Activated T-cell treated with anti-CD3 and anti-CD28 coated beads for 24 hours (primary cell): Measurements from ENCODE around the gene FBXO33.

Experiments
- DNase-seq: peaks from one replicate; pipeline ENCODE4 v3.0.0-alpha.2; 2020; ENCODE audit warnings: low read depth

Gene FBXO33

DNA sequence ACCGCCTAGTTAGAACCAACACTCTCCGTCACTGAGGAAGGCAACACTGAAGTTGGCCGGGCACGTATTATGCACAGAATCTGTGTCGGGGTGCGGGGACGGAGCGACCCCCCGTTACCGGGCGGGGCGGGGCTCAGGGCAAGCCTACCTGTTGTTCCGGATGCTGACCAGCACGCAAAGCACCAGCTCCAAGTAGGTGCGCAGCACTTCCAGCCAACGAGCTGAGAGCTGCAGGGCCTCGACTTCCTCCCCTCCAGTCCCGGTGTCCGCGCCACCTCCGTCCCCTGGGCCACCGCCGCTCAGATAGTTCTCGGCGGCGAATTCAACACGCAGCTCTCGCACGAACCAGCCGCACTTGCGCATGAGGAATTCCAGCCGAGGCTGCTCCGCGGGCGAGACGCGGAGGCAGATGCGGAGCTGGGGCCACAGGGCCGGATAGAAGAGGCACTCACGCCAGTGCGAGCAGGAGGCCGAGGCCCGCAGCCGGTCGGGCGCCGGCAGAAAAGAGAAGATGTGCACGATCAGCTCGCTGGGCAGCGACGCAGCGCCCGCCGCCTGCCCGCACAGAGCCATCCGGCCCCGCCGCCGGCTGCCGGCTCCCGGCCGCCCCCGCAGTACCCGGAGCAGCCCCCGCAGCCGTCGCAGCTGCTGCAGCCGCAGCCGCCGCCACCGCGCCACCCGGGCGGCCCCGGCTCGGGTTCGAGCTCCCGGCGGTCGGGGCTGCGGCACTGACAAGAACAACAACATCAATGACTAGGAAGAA, 636 bp downstream of the FBXO33 start:
- DNase-seq, result peak; percentile 17

DNA sequence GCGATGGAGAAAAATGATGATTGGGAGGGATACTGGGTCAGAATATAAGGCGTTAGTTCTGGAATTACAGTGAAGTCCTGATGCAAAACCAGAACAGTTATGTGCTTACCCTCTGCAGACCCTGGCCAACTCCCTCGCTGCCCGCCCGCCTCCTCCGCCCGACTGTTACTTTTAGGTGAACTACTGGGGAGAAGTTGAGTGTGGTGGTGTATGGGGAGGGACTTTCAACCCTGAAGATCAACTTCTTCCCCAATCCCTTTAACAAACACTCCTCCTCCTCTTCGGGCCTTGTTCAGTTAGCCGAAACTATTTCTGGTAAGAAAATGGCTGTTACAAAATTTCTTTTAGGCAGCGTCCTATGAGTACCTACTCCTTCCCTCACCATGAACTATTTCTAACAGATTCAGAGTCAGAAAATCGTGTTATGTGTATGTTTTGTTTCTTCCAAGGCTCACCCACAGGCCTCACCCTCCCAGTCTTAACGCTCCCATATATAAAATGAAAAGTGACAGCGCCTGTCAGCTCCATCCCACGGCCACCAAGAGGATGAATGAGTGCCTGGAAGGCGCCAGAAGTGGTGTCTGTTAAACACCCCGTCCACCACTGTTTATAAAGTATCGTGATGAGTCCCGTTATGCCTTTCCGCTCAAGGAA, 1.3 kb downstream of the FBXO33 start:
- no peak for DNase-seq

DNA sequence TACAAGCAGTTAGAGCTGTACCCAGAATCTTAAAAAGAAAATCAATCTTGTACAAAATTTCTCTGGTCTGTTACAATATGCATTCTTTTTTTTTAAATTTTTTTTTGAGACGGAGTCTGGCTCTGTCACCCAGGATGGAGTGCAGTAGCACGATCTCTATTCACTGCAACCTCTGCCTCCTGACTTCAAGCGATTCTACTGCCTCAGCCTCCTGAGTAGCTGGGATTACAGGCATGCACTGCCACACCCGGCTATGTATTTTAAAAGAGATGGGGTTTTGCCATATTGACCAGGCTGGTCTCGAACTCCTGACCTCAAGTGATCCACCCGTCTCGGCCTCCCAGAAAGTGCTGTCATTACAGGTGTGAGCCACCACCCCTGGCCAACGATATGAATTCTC, 4.1 kb downstream of the FBXO33 start:
- no peak for DNase-seq

DNA sequence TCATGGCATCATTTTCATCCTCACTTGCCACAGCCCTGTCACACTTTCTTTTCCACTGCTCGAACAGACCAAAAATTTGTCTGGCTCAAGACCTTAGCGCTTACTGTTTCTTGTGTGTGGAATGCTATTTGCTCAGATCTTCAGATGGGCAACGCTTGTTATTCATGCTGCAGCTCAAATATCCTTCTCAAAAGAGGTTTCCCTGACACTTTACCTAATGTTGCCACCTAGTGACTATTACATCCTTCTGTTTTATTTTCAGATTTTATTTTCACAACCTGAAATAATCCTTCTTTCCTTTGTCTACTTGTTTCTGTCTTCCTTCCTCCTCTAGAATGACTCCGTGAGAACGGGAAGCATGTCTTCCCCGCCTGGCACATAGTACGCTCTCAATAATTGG, 5.6 kb downstream of the FBXO33 start:
- no peak for DNase-seq

DNA sequence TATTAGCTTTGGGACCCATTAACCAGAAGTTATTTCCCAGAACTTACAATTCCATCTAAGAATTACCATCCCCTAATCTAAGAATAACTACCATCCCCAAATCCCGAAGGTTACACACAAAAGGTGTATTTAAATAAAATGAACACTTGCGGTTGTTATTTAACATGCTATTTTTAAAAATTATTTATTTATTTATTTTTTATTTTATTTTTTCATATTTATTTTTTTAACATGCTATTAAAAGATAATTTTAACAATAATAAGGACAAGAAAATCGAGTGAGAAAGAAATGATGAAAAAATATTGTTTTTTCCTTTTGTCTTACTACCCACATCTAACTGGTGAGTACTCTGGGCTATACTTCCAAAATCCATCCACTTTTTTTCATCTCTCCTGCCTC, 6.3 kb downstream of the FBXO33 start:
- DNase-seq, result no peak

DNA sequence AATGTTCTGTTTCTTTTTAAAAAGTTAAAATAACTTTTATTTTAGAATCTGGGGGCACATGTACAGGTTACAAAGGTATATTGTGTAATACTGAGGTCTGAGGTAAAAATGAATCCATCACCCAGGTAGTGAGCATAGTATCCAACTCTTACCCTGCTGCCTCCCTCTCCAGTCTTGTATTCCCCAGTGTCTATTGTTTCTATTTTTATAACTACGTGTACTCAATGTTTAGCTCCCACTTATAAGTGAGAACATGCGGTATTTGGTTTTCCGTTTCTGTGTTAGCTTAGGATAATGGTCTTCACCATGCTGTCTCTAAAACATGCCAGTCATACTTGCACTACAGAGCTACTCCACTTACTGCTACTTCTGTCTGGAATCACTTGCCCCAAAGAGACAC, 8.4 kb downstream of the FBXO33 start:
- DNase-seq, result no peak

DNA sequence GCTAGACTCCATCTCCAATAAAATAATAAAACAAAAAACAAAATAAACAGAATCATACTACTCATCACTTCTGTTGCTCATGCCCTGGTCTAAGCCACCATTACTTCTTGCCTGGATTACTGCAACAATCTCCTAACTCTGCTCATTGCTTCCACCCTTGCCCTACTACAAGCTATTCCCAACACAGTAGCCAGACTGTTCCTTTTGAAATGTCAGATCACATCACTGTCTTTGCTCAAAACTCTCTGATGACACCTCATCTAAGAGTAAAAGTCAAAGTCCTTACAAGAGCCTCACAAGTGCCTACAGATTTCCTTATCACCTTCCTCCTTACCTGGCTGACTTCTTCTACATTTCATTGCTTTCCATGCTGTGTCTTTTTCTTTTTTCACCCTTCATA, 10.0 kb downstream of the FBXO33 start:
- no peak for DNase-seq

DNA sequence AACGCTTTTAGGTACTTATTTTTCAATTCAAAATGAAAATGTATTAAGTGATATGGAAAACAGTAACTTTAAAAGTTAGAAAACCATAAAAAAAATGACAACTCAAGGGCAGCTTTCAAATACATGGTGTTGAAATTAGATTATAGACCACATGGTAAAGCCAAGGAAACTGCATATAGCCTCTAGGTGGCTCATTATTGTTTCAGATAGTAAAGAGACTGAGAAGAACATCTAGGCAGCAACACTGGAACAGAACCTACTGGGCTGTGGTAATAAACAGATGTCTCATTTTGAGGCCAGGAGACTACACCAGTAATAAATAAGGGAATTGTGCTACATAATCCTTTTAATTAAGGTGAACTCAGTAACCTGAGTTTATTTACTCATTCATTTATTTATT, 13.0 kb downstream of the FBXO33 start:
- no peak for DNase-seq

DNA sequence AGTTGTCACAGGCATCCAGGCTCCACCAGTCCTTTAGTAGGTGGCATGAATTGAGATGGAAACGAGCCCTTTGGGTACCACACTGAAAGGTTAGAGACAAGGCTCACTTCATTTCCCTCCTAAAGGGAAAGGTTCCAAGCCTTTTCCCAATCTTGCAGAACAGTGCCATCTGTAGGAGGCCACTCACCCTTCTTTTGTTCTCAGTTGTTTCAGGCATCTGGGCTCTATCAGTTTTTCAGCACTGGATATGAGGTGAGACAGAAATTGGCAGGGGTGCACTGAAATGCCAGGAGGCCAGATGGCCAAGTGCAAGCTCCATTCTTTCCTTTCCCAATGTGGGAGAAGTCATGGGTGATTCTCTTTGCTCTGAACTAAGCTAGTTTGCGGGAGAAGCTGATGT, 15.2 kb downstream of the FBXO33 start:
- no peak for DNase-seq

DNA sequence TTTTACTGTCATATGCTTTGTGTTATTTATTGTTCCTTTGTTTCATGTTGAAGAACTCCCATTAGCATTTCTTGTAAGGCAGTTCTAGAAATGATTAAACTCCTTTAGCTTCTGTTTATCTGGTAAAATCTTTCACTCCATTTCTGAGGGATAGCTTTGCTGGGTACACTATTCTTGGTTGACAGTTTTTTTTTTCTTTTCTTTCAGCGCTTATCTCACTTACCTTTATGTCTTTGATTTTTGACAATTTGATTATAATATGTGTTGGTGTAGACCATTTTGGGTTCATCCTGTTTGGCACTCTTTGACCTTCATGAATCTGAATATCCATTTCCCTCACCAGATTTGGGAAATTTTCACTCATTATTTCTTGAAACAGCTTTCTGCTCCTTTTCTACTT, 16.2 kb downstream of the FBXO33 start:
- no peak for DNase-seq

DNA sequence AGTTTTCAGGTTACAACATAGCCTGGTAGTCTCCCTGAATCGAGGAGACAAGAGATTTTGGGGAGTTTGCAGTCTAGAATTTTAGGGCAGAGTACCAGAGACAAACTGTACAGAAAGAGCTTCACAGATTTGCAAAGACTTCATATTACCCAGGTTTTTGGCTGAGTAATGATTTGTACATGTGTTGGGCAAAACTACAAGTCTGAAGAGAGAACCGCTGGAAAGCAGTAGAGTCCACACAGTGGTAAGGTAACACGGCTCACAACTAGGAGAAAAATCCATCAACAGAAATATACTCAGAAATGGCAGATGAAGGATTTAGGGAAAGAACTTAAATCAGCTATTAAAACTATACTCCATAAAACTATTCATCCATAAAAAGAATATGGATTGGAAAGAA, 25.7 kb downstream of the FBXO33 start:
- no peak for DNase-seq

DNA sequence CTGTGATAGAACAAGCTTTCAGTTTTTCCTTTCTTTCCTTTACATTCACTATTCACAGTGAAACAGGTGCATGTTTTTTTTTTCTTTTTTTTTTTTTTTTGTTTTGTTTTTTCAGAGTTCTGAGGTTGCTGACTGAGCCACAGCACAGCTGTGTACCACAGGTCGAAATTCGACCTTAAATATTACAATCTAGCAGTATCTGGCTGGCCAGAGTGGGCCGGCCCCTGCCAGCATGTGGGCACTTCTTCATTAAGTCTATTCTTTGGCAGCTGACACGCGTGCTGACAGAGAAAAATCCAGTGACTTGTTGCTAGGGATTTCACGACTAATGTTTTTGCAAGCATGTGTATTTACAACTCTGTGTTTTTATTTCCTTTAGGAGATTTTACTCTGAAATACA, 33.9 kb downstream of the FBXO33 start:
- DNase-seq, result no peak

DNA sequence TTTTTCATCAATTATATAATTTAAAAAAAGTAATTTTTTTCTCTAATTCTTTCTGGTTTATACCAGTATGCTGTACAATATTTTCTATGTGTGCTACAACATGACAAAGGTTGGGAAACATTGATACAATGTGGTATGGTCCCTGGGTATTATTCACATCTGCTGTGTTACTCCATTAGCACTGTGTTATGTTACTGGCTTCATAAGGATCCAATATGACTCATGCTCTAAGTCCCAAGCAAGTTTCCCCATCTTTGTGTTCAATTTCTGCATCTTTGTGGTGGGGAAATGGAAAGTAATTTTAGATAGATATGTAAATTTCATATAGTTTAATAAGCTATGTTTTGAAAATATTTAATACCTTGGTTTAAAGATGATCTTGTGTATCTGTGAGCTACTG, 35.8 kb downstream of the FBXO33 start:
- no peak for DNase-seq

DNA sequence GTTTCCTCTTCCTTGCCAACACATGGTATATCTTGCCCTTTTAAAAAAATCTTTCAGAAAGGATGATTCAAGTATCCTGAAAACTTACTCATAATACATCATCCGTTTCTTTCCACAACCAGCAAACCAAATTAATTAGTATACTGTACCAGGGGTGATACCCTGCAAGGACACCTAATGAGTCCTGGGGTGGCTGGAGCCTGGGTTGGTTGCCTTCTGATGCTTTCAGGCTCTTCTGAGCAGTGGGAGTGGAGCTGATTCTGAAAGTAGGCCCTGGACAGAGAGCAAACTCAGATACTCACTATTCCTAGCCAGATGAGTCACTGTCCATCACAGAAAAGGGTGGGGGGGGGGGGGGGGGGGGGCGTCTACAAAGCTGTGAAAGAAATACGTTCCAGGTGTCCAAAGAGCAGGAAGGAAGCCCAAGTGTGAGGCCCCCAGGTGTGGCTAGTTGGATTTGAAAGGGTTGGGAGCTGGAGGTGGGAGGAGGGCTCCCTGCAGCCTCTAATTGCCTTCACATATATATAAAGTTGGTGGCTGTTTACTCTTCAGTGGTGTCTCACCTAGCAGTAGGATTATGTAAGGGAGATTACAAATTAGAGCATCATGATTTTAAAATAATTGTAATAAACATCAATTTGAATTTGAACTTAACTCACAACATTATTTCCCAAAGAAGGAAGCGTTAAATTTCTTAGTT, 36.5 kb downstream of the FBXO33 start:
- no peak for DNase-seq

DNA sequence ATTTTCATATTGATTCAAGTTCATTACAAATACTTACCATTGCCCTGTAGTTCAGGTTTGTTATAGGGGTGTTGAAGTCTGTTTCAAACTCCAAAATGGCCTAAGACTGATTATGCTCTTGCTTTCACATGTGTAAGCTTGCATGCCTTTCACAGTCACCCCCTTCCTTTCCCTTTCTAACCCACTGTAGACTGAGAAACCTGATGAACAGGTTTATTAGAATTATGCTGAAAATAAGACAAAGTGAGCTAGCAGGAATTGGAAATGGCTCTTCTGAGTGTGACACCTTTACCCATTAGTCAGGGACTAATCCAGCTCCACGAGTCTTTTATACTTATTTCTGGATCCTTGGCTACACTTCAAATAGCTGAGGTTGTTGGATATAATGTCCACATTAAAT, 38.9 kb downstream of the FBXO33 start:
- no peak for DNase-seq

DNA sequence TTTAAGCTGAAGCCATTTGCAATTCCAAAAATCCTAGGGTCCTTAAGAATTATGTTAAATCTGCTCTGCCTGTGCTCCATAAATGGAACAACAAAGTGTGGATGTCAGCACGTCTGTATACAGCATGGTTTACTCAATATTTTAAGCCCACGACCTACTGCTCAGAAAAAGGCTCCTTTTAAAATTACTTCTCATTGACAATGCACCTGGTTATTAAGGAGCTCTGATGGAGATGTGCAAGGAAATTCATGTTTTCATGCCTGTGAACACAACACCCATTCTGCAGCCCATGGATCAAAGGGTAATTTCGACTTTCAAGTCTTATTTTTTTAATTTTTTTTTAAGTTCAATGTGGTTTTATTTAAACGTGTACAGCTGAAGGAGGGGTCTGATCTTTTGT, 48.1 kb downstream of the FBXO33 start:
- no peak for DNase-seq

DNA sequence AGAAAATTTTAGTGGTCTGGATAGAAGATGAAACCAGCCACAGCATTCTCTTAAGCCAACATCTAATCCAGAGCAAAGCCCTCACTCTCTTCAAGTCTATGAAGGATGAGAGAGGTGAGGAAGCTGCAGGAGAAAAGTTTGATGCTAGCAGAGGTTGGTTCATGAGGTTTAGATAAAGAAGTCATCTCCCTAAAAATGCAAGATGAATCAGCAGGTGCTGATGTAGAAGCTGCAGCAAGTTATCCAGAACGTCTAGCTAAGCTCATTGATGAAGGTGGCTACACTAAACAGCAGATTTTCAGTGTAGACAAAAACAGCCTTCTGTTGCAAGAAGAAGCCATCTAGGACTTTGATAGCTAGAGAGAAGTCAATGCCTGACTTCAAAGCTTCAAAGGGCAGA, 48.5 kb downstream of the FBXO33 start:
- DNase-seq, result no peak

DNA sequence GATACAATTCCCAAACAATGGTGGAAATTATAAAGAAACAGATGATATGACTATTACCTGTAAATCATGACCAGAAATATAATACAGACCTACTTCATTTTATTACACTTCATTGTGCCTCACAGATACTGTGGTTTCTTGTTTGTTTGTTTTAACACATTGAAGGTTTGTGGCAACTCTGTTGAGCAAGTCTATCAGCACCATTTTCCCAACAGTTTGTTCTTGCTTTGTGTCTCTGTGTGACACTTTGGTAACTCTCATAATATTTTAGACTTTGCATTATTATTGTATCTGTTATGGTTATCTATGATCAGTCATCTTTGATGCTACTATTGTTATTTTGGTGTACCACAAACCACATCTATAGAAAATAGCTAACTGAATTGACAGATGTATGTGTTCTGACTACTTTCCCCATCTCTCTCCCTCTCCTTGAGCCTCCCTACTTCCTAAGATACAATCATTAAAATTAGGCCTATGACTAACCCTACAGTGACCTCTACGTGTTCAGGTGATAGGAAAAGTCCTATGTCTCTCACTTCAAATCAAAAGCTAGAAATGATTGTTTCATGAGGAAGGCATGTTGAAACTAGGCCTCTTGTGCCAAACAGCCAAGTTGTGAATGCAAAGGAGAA, 49.1 kb downstream of the FBXO33 start:
- no peak for DNase-seq

DNA sequence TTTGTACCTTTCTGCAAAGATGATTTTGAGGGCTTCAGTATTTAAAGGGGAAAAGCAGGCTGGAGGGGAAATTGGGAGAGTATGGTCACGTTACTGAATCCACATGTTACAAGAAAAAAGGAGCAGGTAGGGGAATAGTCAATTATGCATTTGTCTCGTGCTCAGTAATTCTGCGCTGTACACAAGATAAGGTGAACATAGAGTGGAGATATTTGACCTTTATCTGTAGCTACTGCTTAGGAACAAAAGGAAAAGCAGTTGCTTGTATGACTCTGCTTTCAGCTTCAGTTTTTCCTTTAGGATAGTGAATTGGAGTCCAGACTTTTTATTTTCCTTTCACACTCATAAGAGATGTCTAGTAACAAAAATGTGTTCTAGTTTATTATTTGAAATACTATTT, 49.8 kb downstream of the FBXO33 start:
- DNase-seq, result no peak

DNA sequence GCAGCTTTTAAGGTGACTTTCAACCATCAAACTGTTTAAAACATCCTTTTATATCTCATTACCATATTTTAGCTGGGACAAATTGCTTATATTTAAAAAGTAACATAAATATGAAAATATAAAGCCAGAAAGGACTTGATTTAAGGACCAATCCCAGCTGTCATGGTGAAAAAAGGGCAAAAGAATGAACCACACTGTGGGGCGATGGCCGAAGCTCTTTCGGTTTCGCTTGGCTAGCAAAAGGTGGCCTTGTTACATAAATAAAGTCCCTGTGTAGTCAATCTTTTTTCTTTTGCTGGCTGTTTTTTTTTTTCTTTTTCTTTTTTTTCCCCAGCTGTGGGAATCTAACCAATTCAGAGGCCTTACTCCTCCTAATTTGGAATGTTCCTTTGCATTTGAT, 50.9 kb downstream of the FBXO33 start:
- DNase-seq, result no peak

DNA sequence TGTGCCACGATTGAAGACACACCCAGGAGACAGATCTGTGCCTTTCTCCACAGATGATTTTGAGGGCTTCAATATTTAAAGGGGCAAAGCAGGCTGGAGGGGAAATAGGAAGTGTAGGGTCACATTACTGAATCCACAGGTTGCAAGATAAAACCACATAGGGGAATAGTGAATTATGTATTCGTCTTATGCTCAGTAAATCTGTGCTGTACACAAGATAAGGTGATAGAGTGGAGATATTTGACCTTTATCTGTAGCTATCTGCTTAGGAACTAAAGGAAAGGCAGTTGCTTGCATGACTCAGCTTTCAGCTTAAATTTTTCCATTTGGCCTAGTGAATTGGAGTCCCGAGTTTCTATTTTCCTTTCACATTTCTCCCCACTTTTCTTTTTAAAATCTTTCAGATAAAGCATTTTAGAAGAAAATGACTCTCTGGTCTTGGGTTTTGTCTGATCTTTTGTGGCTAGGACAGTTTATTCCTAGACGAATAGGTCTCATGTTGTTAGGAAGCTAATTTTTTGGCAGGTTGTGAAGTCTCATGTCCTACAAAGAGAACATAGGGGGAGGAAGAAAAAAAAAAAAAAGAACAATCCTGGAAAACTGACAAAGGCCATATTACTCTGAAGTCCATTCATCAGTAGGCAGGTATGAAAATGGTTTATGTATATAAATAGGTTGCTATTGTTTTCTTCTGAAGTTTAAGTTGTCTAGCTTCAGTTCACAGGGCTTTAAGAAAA, 55.4 kb downstream of the FBXO33 start:
- no peak for DNase-seq

DNA sequence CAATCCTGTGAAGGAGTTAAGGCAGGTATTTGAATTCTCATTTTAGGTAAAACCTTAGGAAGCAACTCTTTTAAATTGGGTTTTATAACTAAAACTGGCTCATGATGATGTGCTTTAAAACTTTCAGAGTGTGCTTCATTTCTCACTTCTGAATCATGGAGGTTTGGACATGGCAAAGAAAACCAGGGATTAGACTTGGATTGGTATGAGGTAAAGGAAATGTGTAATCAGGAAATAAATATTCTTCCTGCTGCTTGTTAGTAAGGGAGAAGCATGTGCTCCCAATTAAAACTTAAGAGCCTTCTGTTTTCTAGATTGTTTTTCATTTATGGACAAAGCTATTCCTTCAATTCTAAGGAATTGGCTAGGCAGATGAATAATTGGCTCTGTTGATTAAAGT, 57.4 kb downstream of the FBXO33 start:
- no peak for DNase-seq
